ENCODE measurements around the gene AARS2.

The AARS2 gene

GRCh38 chr6:44311767-44312166 is 1.4 kb downstream of the AARS2 start:
- TF ChIP-seq, protein P1, sequence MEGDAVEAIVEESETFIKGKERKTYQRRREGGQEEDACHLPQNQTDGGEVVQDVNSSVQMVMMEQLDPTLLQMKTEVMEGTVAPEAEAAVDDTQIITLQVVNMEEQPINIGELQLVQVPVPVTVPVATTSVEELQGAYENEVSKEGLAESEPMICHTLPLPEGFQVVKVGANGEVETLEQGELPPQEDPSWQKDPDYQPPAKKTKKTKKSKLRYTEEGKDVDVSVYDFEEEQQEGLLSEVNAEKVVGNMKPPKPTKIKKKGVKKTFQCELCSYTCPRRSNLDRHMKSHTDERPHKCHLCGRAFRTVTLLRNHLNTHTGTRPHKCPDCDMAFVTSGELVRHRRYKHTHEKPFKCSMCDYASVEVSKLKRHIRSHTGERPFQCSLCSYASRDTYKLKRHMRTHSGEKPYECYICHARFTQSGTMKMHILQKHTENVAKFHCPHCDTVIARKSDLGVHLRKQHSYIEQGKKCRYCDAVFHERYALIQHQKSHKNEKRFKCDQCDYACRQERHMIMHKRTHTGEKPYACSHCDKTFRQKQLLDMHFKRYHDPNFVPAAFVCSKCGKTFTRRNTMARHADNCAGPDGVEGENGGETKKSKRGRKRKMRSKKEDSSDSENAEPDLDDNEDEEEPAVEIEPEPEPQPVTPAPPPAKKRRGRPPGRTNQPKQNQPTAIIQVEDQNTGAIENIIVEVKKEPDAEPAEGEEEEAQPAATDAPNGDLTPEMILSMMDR (IDR thresholded peaks at IDR 0.05; ENCODE audit: unreplicated experiment in 3 of 3), result no peak
- Mint-ChIP-seq H3K27me3 (ENCODE audit: low read depth) (no peaks in the 10 kb centered on the region), H3K4me1 (peaks cover 14% of the 10 kb centered on the region), H3K4me3 (peak overlapping the region; percentile 97 to 100 (median 98)), H3K9me3 (no peaks in the 10 kb centered on the region), H3K27ac (no peak overlapping the region), H3K36me3 (ENCODE audit: low read depth) (peaks cover 38% of the 10 kb centered on the region)

GRCh38 chr6:44311304-44311703 is 1.8 kb downstream of the AARS2 start:
- TF ChIP-seq, protein P1 (IDR thresholded peaks at IDR 0.05; ENCODE audit: unreplicated experiment in 3 of 3), result no peak
- peak overlapping the region; percentile 97 to 100 (median 98) for H3K4me3 Mint-ChIP-seq
- H3K27ac Mint-ChIP-seq, result no peak overlapping the region
- H3K9me3 Mint-ChIP-seq, result no peaks in the 10 kb centered on the region
- H3K4me1 Mint-ChIP-seq, result peaks cover 14% of the 10 kb centered on the region
- peaks cover 38% of the 10 kb centered on the region for H3K36me3 Mint-ChIP-seq (ENCODE audit: low read depth)
- no peaks in the 10 kb centered on the region for H3K27me3 Mint-ChIP-seq (ENCODE audit: low read depth)

GRCh38 chr6:44310241-44310640 is 2.9 kb downstream of the AARS2 start:
- Mint-ChIP-seq H3K27ac (no peak overlapping the region), H3K9me3 (no peaks in the 10 kb centered on the region), H3K4me1 (peaks cover 8% of the 10 kb centered on the region), H3K27me3 (ENCODE audit: low read depth) (no peaks in the 10 kb centered on the region), H3K36me3 (ENCODE audit: low read depth) (peaks cover 45% of the 10 kb centered on the region), H3K4me3 (peak overlapping the region; percentile 63 to 98 (median 97))
- TF ChIP-seq, protein P1 (IDR thresholded peaks at IDR 0.05; ENCODE audit: unreplicated experiment in 3 of 3), result no peak

DNA sequence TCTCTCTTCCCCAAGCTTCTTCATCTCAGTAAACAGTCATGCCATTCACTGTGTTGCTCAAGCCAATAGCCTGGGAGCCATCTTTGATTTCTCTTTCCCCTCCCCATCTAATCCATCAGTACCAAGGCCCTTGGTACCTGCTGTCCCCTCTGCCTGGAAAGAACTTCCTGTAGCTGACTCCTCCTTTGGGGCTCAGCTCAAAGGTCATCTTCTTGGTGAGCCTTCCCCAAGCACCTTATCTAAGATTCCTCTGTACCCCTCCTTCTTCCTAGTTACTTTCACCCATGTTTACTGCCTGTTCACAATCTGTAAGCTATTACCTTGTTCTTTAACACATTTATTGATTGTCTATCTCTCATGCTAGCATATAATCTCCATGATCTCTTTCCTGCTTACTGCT is 3.5 kb downstream of the AARS2 start:
- Mint-ChIP-seq H3K4me3 (no peak overlapping the region), H3K27me3 (ENCODE audit: low read depth) (no peaks in the 10 kb centered on the region), H3K4me1 (peaks cover 8% of the 10 kb centered on the region), H3K27ac (no peak overlapping the region), H3K9me3 (no peaks in the 10 kb centered on the region), H3K36me3 (ENCODE audit: low read depth) (peaks cover 46% of the 10 kb centered on the region)
- TF ChIP-seq, protein P1 (IDR thresholded peaks at IDR 0.05; ENCODE audit: unreplicated experiment in 3 of 3), result no peak

GRCh38 chr6:44309092-44309491 is 4.1 kb downstream of the AARS2 start:
- H3K4me1 Mint-ChIP-seq, result peaks cover 8% of the 10 kb centered on the region
- H3K27ac Mint-ChIP-seq, result no peak overlapping the region
- H3K27me3 Mint-ChIP-seq (ENCODE audit: low read depth), result no peaks in the 10 kb centered on the region
- H3K4me3 Mint-ChIP-seq, result peak overlapping the region in 2 of 3 experiments; percentile 52 to 53
- peaks cover 46% of the 10 kb centered on the region for H3K36me3 Mint-ChIP-seq (ENCODE audit: low read depth)
- no peaks in the 10 kb centered on the region for H3K9me3 Mint-ChIP-seq
- TF ChIP-seq, protein P1 (IDR thresholded peaks at IDR 0.05; ENCODE audit: unreplicated experiment in 3 of 3), result no peak

GRCh38 chr6:44307217-44307616 is 5.9 kb downstream of the AARS2 start:
- H3K9me3 Mint-ChIP-seq, result no peaks in the 10 kb centered on the region
- H3K27me3 Mint-ChIP-seq (ENCODE audit: low read depth), result no peaks in the 10 kb centered on the region
- H3K4me3 Mint-ChIP-seq, result no peak overlapping the region
- TF ChIP-seq, protein P1 (IDR thresholded peaks at IDR 0.05; ENCODE audit: unreplicated experiment in 3 of 3), result no peak
- peaks cover 52% of the 10 kb centered on the region for H3K36me3 Mint-ChIP-seq (ENCODE audit: low read depth)
- peaks cover 7% of the 10 kb centered on the region for H3K4me1 Mint-ChIP-seq
- no peak overlapping the region for H3K27ac Mint-ChIP-seq
